Measurements from ENCODE around the gene FAM241A.

- TF ChIP-seq, protein P1, sequence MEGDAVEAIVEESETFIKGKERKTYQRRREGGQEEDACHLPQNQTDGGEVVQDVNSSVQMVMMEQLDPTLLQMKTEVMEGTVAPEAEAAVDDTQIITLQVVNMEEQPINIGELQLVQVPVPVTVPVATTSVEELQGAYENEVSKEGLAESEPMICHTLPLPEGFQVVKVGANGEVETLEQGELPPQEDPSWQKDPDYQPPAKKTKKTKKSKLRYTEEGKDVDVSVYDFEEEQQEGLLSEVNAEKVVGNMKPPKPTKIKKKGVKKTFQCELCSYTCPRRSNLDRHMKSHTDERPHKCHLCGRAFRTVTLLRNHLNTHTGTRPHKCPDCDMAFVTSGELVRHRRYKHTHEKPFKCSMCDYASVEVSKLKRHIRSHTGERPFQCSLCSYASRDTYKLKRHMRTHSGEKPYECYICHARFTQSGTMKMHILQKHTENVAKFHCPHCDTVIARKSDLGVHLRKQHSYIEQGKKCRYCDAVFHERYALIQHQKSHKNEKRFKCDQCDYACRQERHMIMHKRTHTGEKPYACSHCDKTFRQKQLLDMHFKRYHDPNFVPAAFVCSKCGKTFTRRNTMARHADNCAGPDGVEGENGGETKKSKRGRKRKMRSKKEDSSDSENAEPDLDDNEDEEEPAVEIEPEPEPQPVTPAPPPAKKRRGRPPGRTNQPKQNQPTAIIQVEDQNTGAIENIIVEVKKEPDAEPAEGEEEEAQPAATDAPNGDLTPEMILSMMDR (IDR thresholded peaks at IDR 0.05): no peak
- no peak for TF ChIP-seq EZH2 (IDR thresholded peaks at IDR 0.05)
These were observed 67.8 kb downstream of the FAM241A start for GRCh38 chr4:112213091-112213490.

All from neural progenitor cell (in vitro differentiated cells).